PC-3 (cell line): ENCODE results near the gene DIS3L2. TPM values are rescaled to one million over a fixed set of nuclear protein-coding genes. Genes with fewer than 3 reads are reported as not detected.

Experiments
- ATAC-seq: fragments of 200-7000 bp; cut with Tn5 transposase; 2 replicates; pipeline ENCODE4 v1.9.1; 2020; ENCODE audit warnings: mild to moderate bottlenecking, moderate library complexity
- BruUV-seq: library from RNA; stranded (reverse); fragments of 400-500 nt; replicated peaks from 2 replicates; lab custom pipeline; 2021; lab: Mats Ljungman, UMichigan
- CTCF ChIA-PET: fragments of 300-600 bp; sonication (Branson Sonifier 250); formaldehyde crosslinking; loops from one replicate; lab custom pipeline; 2022; ENCODE audit warnings: antibody characterized with exemption; lab: Charles Lee
- POLR2A ChIA-PET: fragments of 300-600 bp; sonication (Branson Sonifier 250); formaldehyde crosslinking; loops from one replicate; lab custom pipeline; 2022; ENCODE audit warnings: antibody characterized with exemption; ENCODE audit not compliant: unreplicated experiment; lab: Charles Lee
- DNase-seq: peaks from one replicate; pipeline ENCODE4 v3.0.0-alpha.2; 2015
- H2AFZ ChIP-seq: fragments of 300-600 bp; sonication (generic); 2 replicates; pipeline ENCODE4 v1.6.0; 2016; ENCODE audit warnings: antibody characterized with exemption, low read length
- H3F3A ChIP-seq: fragments of 300-600 bp; sonication (generic); one replicate; pipeline ENCODE4 v1.6.0; 2017; ENCODE audit warnings: antibody characterized with exemption, low read length, control low read depth, mild to moderate bottlenecking; ENCODE audit not compliant: unreplicated experiment
- H3K27ac ChIP-seq: fragments of 300-600 bp; sonication (generic); 2 replicates; pipeline ENCODE4 v1.5.1; 2016; ENCODE audit warnings: mild to moderate bottlenecking, low read length
- H3K27me3 ChIP-seq: fragments of 300-600 bp; sonication (generic); 2 replicates; pipeline ENCODE4 v1.6.1; 2016; ENCODE audit warnings: low read length, mixed read lengths
- H3K36me3 ChIP-seq: fragments of 300-600 bp; sonication (generic); 2 replicates; pipeline ENCODE4 v1.6.1; 2016; ENCODE audit warnings: low read depth, mixed run types, low read length, mixed read lengths
- H3K4me1 ChIP-seq: fragments of 300-600 bp; sonication (generic); 2 replicates; pipeline ENCODE4 v1.5.1; 2016; ENCODE audit warnings: low read length; ENCODE audit not compliant: insufficient read depth
- H3K4me2 ChIP-seq: fragments of 300-600 bp; sonication (generic); 2 replicates; pipeline ENCODE4 v1.6.0; 2016; ENCODE audit warnings: low read length
- H3K4me3 ChIP-seq: fragments of 300-600 bp; sonication (generic); 2 replicates; pipeline ENCODE4 v1.5.1; 2016; ENCODE audit warnings: mild to moderate bottlenecking, low read length, mixed read lengths
- H3K79me2 ChIP-seq: fragments of 300-600 bp; sonication (generic); 2 replicates; pipeline ENCODE4 v1.6.1; 2017; ENCODE audit warnings: low read length, mixed read lengths
- H3K9ac ChIP-seq: fragments of 300-600 bp; sonication (generic); 2 replicates; pipeline ENCODE4 v1.6.0; 2016; ENCODE audit warnings: mild to moderate bottlenecking, low read length
- H3K9me2 ChIP-seq: fragments of 300-600 bp; sonication (generic); replicated peaks from 2 replicates; pipeline ENCODE4 v1.6.1; 2016; ENCODE audit warnings: mixed run types, low read length, mixed read lengths
- H3K9me3 ChIP-seq: fragments of 300-600 bp; sonication (generic); 2 replicates; pipeline ENCODE4 v1.6.1; 2016; ENCODE audit warnings: low read length, mixed read lengths
- H4K20me1 ChIP-seq: fragments of 300-600 bp; sonication (generic); 2 replicates; pipeline ENCODE4 v1.6.1; 2016; ENCODE audit warnings: low read length, mixed read lengths
- CTCF ChIP-seq: fragments of 300-600 bp; sonication (generic); conservative IDR thresholded peaks from 2 replicates; pipeline ENCODE4 v1.5.1; 2017; ENCODE audit warnings: antibody characterized with exemption, low read depth, mild to moderate bottlenecking, low read length
- EZH2 ChIP-seq: fragments of 300-600 bp; sonication (generic); IDR thresholded peaks from one replicate; pipeline ENCODE4 v1.6.1; 2017; ENCODE audit warnings: antibody characterized with exemption, mild to moderate bottlenecking, low read length; ENCODE audit not compliant: unreplicated experiment
- EZH2phosphoT487 ChIP-seq: fragments of 300-600 bp; sonication (generic); IDR thresholded peaks from 2 replicates; pipeline ENCODE4 v1.6.1; 2018; ENCODE audit warnings: mild to moderate bottlenecking, antibody characterized with exemption, low read length, borderline replicate concordance
- intact Hi-C: fragments of 100-400 bp; cut with micrococcal nuclease; formaldehyde crosslinking; loops from 2 replicates; pipeline ENCODE4 v1.9.0; 2023
- total RNA-seq: library from RNA; depleted of rRNA; stranded (reverse); fragments of >200 nt; gene quantifications from 2 replicates; pipeline ENCODE4 v1.2.3, GENCODE V29; 2014

DIS3L2 gene
- total RNA-seq, 1 experiment from 2014 or later = 22.8 TPM

- H3K4me3 ChIP-seq = no peak overlapping the region
- CTCF ChIA-PET = no interaction called here
- H2AFZ ChIP-seq = no peak overlapping the region
- no peak overlapping the region for H3K9ac ChIP-seq
- peaks cover 38% of the 10 kb centered on the region for H3K4me1 ChIP-seq
- POLR2A ChIA-PET = no interaction called here
- no peaks in the 10 kb centered on the region for H4K20me1 ChIP-seq
- H3F3A ChIP-seq = no peaks in the 10 kb centered on the region
- DNase-seq (no peak), ATAC-seq (no peak)
- H3K36me3 ChIP-seq = no peaks in the 10 kb centered on the region; the same call in 1 of the 2 replicates
- no peaks in the 10 kb centered on the region for H3K27me3 ChIP-seq
- H3K79me2 ChIP-seq = no peaks in the 10 kb centered on the region
- no TSS peak for BruUV-seq
- TF ChIP-seq CTCF = no peak
- no peak for TF ChIP-seq EZH2
- no peak for TF ChIP-seq EZH2phosphoT487
- H3K9me3 ChIP-seq = no peaks in the 10 kb centered on the region
- intact Hi-C loops = no loop called here
- H3K9me2 ChIP-seq = no peaks in the 10 kb centered on the region
- H3K4me2 ChIP-seq = no peak overlapping the region
- H3K27ac ChIP-seq = peak overlapping the region; percentile 95
Measured at GRCh38 chr2:232138441-232138840, 176.9 kb downstream of the DIS3L2 start.

- no peak for ATAC-seq
- BruUV-seq = no TSS peak
- Histone ChIP-seq H3K4me1 (peaks cover 36% of the 10 kb centered on the region), H3K9me3 (no peaks in the 10 kb centered on the region), H2AFZ (no peak overlapping the region), H3K4me2 (no peak overlapping the region), H3K79me2 (no peaks in the 10 kb centered on the region), H3K9ac (no peak overlapping the region), H3K4me3 (no peak overlapping the region), H3K27ac (no peak overlapping the region), H3K9me2 (no peaks in the 10 kb centered on the region), H3K27me3 (no peaks in the 10 kb centered on the region), H3K36me3 (no peaks in the 10 kb centered on the region; the same call in 1 of the 2 replicates), H4K20me1 (no peaks in the 10 kb centered on the region), H3F3A (no peaks in the 10 kb centered on the region)
- intact Hi-C loops = no loop called here
- no peak for DNase-seq
- ChIA-PET POLR2A (no interaction called here), CTCF (no interaction called here)
- TF ChIP-seq EZH2 (no peak), CTCF (no peak)
Measured at GRCh38 chr2:232139171-232139594, 177.7 kb downstream of the DIS3L2 start.

GRCh38 chr2:232139786-232140562 is 178.5 kb downstream of the DIS3L2 start:
- POLR2A ChIA-PET = no interaction called here
- CTCF ChIA-PET = interaction anchor here (0.6 kb wide), 1 partner anchor 133 kb away, joined by 3 read pairs; no protein-coding TSS in a partner anchor
- no TSS peak for BruUV-seq

More at GRCh38 chr2:232139786-232140562, 178.5 kb downstream of the DIS3L2 start:
- H3K9me3 ChIP-seq = no peaks in the 10 kb centered on the region
- H3K27ac ChIP-seq = no peak overlapping the region
- H3K4me1 ChIP-seq = peaks cover 28% of the 10 kb centered on the region
- no peaks in the 10 kb centered on the region for H4K20me1 ChIP-seq
- DNase-seq (peak; percentile 7), ATAC-seq (no peak)
- TF ChIP-seq CTCF (no peak), EZH2 (no peak), EZH2phosphoT487 (no peak)
- no peaks in the 10 kb centered on the region for H3F3A ChIP-seq
- no peak overlapping the region for H2AFZ ChIP-seq
- H3K79me2 ChIP-seq = no peaks in the 10 kb centered on the region
- no peak overlapping the region for H3K4me3 ChIP-seq
- intact Hi-C loops = loop anchor here (10.0 kb wide), 1 partner anchor 185 kb away; no protein-coding TSS in a partner anchor
- no peaks in the 10 kb centered on the region; the same call in 1 of the 2 replicates for H3K36me3 ChIP-seq
- H3K27me3 ChIP-seq = no peaks in the 10 kb centered on the region
- no peak overlapping the region for H3K9ac ChIP-seq
- no peak overlapping the region for H3K4me2 ChIP-seq
- H3K9me2 ChIP-seq = no peaks in the 10 kb centered on the region
